ENCODE results near the gene TRIO.

TRIO gene

DNA sequence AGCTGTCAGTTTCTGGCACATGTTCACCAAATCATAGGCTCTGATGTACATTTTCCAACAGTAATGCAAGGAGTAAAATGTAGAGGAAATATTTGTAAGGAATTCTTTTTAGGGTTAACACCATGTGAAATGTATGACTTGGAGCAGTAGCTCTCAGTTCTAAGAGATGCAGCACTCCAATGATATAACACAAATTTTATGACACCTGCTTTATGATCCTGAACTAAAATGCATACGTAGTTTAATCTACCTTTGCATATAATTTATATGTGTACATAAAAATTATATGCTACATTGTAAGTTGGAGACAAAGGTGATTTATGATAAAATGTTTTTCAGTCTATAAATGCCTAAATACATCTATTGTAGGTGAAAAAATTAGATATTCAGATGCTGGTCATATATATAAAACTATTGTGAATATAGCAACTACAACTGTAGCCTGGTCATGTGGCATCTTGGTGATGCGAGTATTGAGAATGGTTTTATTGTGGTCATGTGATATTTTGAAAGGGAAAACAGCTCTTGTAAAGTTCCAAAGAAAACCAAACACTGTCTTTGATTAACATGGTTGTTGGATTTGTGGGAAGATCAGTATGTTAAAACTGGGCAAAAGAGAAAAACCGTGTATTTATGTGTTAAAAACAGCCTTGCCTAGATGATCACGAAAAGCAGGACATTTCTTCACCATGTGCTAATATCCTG lies 171.0 kb downstream of the TRIO start:
- H3K4me3 ChIP-seq (ENCODE audit: low read length): no peak overlapping the region
- no peak overlapping the region for H3K27ac ChIP-seq (ENCODE audit: low read depth, low read length)
- no peaks in the 10 kb centered on the region for H3K9me2 ChIP-seq (replicated peaks; ENCODE audit: control insufficient read depth, low read length)
- no peaks in the 10 kb centered on the region for H3K79me2 ChIP-seq (ENCODE audit: control insufficient read depth, low read length)
- no peaks in the 10 kb centered on the region for H3K4me1 ChIP-seq (ENCODE audit: control insufficient read depth, low read length)
- H3F3A ChIP-seq (ENCODE audit: control insufficient read depth, insufficient read depth): no peaks in the 10 kb centered on the region
- H4K20me1 ChIP-seq (ENCODE audit: control insufficient read depth, insufficient read depth, low read depth, low read length): no peaks in the 10 kb centered on the region
- H3K36me3 ChIP-seq (ENCODE audit: control insufficient read depth, low read length): peaks cover 11% of the 10 kb centered on the region
- no peaks in the 10 kb centered on the region for H3K27me3 ChIP-seq (ENCODE audit: control insufficient read depth, low read length)
- no peak for TF ChIP-seq EZH2phosphoT487 (IDR thresholded peaks at IDR 0.05; ENCODE audit: borderline replicate concordance, low read length)
- TF ChIP-seq, protein P1, sequence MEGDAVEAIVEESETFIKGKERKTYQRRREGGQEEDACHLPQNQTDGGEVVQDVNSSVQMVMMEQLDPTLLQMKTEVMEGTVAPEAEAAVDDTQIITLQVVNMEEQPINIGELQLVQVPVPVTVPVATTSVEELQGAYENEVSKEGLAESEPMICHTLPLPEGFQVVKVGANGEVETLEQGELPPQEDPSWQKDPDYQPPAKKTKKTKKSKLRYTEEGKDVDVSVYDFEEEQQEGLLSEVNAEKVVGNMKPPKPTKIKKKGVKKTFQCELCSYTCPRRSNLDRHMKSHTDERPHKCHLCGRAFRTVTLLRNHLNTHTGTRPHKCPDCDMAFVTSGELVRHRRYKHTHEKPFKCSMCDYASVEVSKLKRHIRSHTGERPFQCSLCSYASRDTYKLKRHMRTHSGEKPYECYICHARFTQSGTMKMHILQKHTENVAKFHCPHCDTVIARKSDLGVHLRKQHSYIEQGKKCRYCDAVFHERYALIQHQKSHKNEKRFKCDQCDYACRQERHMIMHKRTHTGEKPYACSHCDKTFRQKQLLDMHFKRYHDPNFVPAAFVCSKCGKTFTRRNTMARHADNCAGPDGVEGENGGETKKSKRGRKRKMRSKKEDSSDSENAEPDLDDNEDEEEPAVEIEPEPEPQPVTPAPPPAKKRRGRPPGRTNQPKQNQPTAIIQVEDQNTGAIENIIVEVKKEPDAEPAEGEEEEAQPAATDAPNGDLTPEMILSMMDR (IDR thresholded peaks at IDR 0.05; ENCODE audit: low read depth, low read length, poor library complexity, severe bottlenecking): no peak
- H3K4me2 ChIP-seq (ENCODE audit: low read length): no peak overlapping the region
- no peaks in the 10 kb centered on the region for H3K9me3 ChIP-seq (ENCODE audit: control insufficient read depth, insufficient read depth, low read length)

DNA sequence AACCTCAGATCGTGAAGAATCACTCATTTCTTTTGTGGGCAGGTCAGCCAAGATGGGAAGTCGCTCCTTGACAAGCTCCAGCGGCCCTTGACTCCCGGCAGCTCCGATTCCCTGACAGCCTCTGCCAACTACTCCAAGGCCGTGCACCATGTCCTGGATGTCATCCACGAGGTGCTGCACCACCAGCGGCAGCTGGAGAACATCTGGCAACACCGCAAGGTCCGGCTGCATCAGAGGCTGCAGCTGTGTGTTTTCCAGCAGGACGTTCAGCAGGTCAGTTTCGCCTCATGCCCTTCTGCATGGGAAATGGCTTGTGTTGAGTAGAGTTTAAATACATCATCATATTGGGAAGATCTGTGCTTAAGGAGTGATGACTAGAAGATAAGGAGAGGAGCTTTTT lies 173.3 kb downstream of the TRIO start:
- TF ChIP-seq EZH2phosphoT487 (IDR thresholded peaks at IDR 0.05; ENCODE audit: borderline replicate concordance, low read length): no peak
- TF ChIP-seq, protein P1 (IDR thresholded peaks at IDR 0.05; ENCODE audit: low read depth, low read length, poor library complexity, severe bottlenecking): no peak
- no peak overlapping the region for H3K4me3 ChIP-seq (ENCODE audit: low read length)
- no peaks in the 10 kb centered on the region for H3K79me2 ChIP-seq (ENCODE audit: control insufficient read depth, low read length)
- no peak overlapping the region for H3K4me2 ChIP-seq (ENCODE audit: low read length)
- H4K20me1 ChIP-seq (ENCODE audit: control insufficient read depth, insufficient read depth, low read depth, low read length): no peaks in the 10 kb centered on the region
- H3K4me1 ChIP-seq (ENCODE audit: control insufficient read depth, low read length): no peaks in the 10 kb centered on the region
- no peaks in the 10 kb centered on the region for H3F3A ChIP-seq (ENCODE audit: control insufficient read depth, insufficient read depth)
- H3K9me3 ChIP-seq (ENCODE audit: control insufficient read depth, insufficient read depth, low read length): no peaks in the 10 kb centered on the region
- no peaks in the 10 kb centered on the region for H3K9me2 ChIP-seq (replicated peaks; ENCODE audit: control insufficient read depth, low read length)
- no peak overlapping the region for H3K27ac ChIP-seq (ENCODE audit: low read depth, low read length)
- H3K27me3 ChIP-seq (ENCODE audit: control insufficient read depth, low read length): no peaks in the 10 kb centered on the region
- H3K36me3 ChIP-seq (ENCODE audit: control insufficient read depth, low read length): peaks cover 11% of the 10 kb centered on the region

DNA sequence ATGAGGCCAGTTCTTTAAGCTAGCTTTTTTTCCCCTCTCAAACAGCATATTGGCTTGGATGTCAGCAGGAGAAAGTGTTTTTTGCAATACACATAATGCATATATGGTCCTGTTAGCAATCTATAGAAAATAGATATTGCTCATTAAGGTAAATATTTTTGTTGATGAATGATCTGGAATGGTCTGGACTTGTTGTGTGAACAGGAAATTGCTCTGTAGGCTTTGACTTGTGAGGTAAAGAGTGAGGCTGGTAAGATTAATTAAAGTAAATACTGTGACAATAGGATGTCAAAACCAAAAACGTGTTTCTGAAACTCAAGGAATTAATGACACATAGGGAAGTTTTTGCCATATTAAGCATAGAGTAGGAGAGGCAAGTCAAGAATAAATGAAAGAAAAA lies 176.0 kb downstream of the TRIO start:
- Histone ChIP-seq H3K9me2 (replicated peaks; ENCODE audit: control insufficient read depth, low read length) (no peaks in the 10 kb centered on the region), H3F3A (ENCODE audit: control insufficient read depth, insufficient read depth) (no peaks in the 10 kb centered on the region), H4K20me1 (ENCODE audit: control insufficient read depth, insufficient read depth, low read depth, low read length) (no peaks in the 10 kb centered on the region), H3K9me3 (ENCODE audit: control insufficient read depth, insufficient read depth, low read length) (no peaks in the 10 kb centered on the region), H3K4me1 (ENCODE audit: control insufficient read depth, low read length) (no peaks in the 10 kb centered on the region), H3K27me3 (ENCODE audit: control insufficient read depth, low read length) (no peaks in the 10 kb centered on the region), H3K4me3 (ENCODE audit: low read length) (no peak overlapping the region), H3K4me2 (ENCODE audit: low read length) (no peak overlapping the region), H3K36me3 (ENCODE audit: control insufficient read depth, low read length) (peaks cover 11% of the 10 kb centered on the region), H3K79me2 (ENCODE audit: control insufficient read depth, low read length) (no peaks in the 10 kb centered on the region), H3K27ac (ENCODE audit: low read depth, low read length) (no peak overlapping the region)
- TF ChIP-seq, protein P1 (IDR thresholded peaks at IDR 0.05; ENCODE audit: low read depth, low read length, poor library complexity, severe bottlenecking): no peak
- no peak for TF ChIP-seq EZH2phosphoT487 (IDR thresholded peaks at IDR 0.05; ENCODE audit: borderline replicate concordance, low read length)
